ENCODE data around the gene CEACAM21.

The CEACAM21 gene

DNA sequence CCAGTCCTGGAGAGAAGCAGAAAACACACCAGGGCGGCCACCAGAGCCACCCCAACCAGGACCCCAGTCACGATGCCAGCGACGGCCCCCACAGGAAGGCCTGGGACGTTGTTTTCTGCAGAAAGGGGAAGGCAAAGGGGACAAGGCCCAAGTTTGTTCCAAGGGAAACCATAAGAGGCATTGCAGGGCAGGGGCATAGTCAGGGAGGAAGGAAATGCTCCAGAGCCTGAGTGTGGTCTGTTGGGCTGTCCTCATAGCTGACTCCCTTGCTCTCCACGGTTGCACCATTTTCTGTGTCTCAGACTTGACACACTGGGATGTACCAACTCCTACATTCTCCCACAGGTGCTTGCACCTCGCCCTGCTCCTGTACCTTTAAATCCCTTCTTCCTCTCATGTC is 45.7 kb downstream of the CEACAM21 start:
- DNase-seq, result no peak

GRCh38 chr19:41623360-41623759 is 47.4 kb downstream of the CEACAM21 start:
- no peak for DNase-seq

DNA sequence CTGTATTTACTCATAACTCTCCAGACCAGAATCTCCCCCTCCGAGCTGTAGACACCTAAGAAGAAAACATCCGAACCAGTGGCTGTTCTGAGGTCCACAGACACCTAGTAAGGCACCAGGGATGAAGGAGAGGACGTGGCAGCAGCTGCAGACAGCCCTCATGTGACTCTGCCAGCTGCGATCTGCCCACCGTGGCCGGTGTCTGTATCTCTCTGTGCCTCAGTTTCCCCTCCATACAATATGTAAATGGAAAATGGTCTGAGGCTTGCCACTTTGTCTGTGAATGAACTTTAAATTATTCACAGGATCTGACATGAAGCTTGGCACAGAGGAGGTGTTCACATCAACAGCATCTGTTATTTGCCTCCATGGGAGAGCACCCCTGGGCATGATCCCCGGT is 48.5 kb downstream of the CEACAM21 start:
- no peak for DNase-seq

DNA sequence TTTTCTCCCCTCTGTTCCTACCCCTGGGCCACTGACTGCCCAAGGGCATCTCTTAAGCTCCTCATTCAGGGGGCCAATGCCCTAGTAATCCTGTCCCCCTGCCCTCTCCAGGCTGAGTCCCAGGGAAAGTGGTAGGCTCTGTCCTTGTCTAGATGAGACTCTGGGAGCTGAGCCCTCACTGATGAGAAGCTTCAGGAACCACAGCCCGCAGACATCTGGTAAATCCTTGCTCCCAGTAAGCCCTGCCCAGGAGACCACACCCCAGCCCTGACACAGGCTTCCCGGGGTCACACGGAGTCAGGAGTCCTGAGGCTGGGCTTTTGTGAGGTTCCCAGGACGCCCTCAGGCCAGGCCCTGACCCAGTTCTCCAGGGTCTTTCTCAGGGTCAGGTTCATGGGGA is 49.0 kb downstream of the CEACAM21 start:
- DNase-seq, result no peak

DNA sequence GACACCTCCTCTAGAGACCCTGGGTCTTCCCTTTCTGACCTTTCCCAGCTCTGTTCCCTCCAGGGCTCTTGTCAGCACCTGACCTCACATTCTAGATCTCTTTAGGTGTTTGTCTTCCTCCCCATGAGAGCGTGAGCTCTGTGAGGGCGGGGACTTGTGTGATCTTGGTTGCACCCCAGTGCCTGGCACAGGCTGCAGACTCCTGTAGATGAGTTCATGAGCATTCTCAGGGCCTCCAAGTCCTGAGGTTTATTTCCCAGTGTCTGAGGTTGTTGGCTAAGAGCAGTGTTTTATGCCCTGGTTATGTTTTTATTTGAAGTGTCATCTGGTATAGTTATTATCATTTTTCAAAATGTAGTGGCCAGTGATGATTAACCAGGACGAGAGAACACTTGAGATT is 50.3 kb downstream of the CEACAM21 start:
- no peak for DNase-seq

- no peak for DNase-seq
These were observed 50.9 kb downstream of the CEACAM21 start, which contains the start of gene CEACAM4 for GRCh38 chr19:41626877-41627276. Gene CEACAM4 (minus strand): TSS chr19:41627074. CDS start chr19:41626963, 111 bp downstream.

DNA sequence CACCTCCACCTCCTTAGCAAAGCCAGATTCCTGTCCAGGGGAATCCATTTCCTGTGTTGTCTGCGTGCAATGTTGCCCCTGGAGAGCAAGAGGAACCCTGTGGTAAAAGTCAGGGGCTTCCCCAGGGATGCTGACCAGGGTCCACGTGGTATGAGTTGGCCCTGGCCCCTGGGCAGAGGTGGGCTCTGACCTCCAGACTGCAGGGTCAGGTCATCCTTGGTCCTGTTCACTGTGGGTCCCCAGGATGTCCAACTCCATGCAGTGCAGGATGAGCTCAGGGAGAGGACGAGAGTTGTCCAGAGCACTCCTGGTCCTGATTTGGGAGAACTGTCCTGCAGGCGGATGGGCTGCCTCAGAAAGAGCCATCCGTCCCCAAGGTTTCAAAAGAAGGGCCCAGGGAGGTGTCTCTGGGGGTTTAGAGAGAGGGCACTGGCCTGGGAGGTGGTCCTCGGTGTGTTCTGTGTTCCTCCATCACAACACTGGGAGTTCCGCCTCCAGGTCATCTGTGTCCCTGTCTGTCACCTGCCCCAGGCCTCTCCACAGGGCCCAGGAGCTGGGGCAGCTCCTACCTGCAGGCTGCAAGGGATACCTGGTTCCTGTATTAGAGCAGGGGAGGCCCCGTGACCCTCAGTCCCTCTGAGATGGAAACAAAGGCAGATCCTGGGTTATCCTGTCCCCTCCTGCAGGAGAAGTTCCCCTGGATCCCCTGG is 52.2 kb downstream of the CEACAM21 start:
- DNase-seq, result no peak

All from central memory CD4-positive, alpha-beta T cell (primary cell).